HG02623 (cell line): Measurements from ENCODE around the gene MUC16.

ENCODE experiments used
- ATAC-seq: cut with Tn5 transposase; IDR thresholded peaks from one replicate; pipeline ENCODE4 v1.9.1; 2021; ENCODE audit warnings: moderate library complexity; ENCODE audit not compliant: unreplicated experiment

Gene MUC16

DNA sequence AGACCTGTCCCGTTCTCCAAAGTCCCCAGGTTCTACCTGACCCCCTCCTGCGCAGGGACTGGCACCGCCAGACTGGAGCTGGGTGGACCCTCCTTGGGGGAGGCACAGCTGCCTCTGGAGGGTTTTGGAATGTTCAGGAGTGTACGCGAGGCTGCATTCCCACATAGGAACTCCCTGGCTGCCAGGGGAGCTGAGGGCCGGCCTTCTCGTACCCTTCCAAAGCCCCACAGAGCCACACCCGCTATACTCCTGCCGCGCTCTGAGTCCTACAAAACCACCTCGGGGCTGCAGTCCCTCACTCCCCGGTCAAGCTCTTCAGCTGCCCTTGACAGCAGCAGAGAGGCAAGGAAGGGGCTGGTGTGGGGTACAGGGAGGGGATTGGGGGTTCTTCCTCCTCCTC is 484 bp upstream of the MUC16 start:
- ATAC-seq = no peak

DNA sequence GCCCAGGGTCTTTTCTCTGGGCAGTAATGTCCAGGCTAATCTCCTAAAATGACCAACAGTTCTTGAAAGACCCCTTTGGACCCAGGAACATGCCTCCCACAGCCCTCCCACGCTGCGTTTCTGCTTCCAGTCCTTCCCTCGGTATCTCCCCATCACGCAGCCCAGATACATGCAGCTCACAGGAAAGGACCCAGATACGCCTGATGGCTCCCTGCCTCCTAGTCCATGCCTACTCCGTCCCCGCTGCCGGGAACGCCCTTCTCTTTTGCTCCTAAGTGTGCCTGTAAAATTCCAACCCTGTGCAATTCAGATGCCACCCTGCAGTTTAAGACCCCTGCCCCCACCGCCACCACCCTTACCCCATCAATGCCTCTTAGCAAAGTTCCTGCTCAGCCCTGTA is 778 bp downstream of the MUC16 start:
- ATAC-seq = no peak

- no peak for ATAC-seq
These were observed 1.5 kb downstream of the MUC16 start for GRCh38 chr19:9008667-9009066.

- no peak for ATAC-seq
These were observed 9.3 kb downstream of the MUC16 start for GRCh38 chr19:9000933-9001332.

DNA sequence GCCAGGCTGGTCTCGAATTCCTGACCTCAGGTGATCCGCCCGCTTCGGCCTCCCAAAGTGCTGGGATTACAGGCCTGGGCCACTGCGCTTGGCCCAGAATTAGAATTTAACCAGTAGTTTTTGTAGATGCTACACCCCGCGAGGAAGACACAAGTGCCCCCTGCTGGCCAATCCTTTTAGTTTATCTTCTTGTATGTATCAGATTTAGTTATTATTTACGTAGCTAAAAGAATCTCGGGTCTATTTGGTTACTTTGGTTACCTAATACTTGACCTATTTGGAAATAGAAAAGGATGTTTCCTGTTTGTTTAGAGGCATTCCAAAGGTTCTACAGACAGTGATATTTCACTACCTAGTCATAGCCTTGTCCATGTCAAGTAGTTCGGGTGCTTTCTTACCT is 22.0 kb downstream of the MUC16 start:
- no peak for ATAC-seq

DNA sequence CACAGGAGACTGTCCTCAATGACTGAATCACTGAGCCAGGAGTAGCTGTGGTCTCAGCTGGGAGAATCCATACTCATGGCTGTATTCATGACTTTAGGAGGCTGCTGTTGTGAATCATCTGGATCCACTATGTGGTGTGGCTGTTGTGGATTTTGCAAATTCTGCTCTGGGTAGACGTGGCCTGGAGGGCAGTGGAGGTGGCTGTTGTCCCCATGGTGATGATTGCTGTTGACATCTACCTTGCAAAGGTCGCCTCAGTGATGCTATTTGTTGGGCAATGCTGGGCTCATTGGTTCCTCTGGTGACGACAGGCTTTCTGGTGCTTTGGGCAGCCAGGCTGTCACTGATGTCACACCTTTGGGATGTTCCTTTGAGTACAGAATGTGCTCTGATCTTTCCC is 23.9 kb downstream of the MUC16 start:
- ATAC-seq = no peak

DNA sequence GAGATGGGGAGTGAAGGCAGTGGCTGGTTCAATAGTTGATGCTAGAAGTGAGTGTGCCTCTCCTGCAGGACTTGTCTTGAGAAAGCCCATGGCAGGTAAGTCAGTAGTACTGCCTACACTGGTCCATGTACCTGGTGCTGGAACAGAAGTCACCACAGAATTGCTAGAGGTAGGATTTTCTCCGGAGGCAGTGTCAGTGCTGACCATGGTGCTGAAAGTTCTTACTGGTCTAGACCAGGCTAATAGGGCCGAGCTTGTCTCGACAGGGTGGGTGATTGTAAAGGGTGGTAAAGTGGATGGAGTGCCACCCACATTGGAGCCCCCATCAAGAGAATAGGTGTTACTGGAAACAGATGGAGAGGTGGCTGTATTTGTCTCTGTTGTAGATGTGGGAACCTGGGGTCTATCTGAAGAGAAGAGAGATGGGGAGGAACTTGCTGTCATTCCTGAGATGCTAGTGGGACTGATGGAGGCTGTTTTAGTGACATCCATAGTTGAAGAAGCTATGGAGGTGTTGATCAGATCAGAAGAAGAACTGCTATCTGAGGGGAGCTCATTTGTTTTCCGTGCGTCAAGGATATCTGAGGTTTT is 36.6 kb downstream of the MUC16 start:
- no peak for ATAC-seq

DNA sequence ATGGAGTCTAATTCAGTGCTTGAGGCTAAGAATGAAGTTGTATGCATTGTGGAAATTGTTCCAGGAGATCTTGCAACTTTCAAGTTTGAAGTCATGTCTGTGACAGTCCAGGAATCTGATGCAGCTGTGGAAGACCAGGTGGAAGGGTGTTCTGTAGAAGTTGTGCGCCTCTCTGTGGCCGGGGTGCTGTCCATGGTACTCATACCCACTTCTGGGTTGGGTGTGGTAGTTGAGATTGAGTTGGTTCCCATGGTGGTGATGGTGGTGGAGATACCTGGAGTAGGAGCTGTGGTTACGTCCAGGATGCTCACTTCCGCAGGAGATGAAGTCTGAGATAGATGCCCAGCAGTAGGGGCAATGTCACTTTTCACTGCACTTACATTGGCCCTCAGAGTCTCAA is 44.3 kb downstream of the MUC16 start:
- ATAC-seq = no peak
